ENCODE data around the gene ESR1.

ESR1 gene

DNA sequence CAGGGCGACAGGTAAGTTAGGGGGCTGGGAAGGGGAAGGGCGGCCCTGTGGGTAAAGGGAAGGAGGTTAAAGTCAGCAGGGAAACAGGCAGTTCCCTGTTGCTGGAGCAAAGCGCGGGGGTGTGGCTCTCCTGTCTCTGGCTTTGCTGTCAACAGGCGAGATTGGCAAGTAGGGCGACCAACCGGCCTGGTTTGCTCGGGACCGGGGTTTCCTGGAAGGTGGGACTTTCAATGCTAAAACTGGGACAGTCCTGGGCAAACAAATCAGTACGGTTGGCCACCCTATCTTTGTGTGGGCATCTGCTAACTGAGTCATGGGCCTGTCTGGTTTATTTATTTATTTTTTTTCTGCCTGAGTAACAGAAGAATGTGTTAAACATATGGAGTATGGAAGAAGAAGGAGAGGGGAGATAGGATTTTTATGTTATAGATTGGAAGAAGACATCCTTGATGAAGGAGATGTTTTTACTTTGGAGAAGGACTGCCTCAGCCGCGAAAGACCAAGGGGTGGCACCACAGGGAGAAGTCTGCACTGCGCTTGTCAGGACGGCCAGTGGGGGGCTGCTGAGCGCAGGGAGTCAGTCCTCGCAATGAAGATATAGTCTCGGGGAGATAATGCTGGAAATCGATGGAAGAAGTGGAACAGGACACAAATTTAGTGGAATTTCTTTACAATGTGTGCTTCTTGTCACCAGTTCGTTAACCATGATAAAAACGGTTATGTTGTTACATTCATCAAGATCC, 43.4 kb upstream of the ESR1 start:
- H3K9me3 ChIP-seq, result no peaks in the 10 kb centered on the region
- H3K4me3 ChIP-seq (ENCODE audit: low read depth in 1 of 2, low read length in 1 of 2), result no peak overlapping the region
- no peak overlapping the region for H3K27ac ChIP-seq
- TF ChIP-seq, protein P1, sequence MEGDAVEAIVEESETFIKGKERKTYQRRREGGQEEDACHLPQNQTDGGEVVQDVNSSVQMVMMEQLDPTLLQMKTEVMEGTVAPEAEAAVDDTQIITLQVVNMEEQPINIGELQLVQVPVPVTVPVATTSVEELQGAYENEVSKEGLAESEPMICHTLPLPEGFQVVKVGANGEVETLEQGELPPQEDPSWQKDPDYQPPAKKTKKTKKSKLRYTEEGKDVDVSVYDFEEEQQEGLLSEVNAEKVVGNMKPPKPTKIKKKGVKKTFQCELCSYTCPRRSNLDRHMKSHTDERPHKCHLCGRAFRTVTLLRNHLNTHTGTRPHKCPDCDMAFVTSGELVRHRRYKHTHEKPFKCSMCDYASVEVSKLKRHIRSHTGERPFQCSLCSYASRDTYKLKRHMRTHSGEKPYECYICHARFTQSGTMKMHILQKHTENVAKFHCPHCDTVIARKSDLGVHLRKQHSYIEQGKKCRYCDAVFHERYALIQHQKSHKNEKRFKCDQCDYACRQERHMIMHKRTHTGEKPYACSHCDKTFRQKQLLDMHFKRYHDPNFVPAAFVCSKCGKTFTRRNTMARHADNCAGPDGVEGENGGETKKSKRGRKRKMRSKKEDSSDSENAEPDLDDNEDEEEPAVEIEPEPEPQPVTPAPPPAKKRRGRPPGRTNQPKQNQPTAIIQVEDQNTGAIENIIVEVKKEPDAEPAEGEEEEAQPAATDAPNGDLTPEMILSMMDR (IDR thresholded peaks at IDR 0.05), result no peak
- peaks cover 7% of the 10 kb centered on the region for H3K27me3 ChIP-seq
- no peaks in the 10 kb centered on the region for H3K36me3 ChIP-seq
- H3K4me1 ChIP-seq (ENCODE audit: control insufficient read depth in 1 of 2, insufficient read depth in 1 of 2, low read depth in 1 of 2, low read length in 1 of 2), result peaks cover 0 to 5% of the 10 kb centered on the region in 2 experiments

DNA sequence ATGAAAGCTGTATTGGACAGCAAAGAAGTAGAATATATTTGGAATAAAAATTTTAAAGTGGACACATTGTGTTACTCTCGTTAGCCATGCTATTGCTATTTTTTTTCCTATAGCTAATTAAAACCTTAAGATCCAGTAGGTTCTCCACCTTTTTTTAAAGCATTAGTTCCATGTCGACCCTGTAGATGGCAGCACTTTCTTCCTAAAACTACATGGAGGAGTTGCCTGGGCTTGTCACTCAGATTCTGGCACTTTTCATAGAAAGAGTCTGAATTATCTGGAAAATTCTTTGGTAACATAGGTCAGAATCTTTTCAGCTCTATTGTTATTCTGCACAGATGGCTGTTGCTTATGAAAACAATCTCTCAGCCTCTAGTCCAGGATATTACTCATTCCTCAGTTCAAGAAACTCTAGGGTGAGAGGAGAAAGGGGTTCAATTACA, 42.0 kb upstream of the ESR1 start:
- H3K36me3 ChIP-seq, result no peaks in the 10 kb centered on the region
- TF ChIP-seq, protein P1 (IDR thresholded peaks at IDR 0.05), result peak; percentile 32
- peaks cover 7% of the 10 kb centered on the region for H3K27me3 ChIP-seq
- H3K4me1 ChIP-seq (ENCODE audit: control insufficient read depth in 1 of 2, insufficient read depth in 1 of 2, low read depth in 1 of 2, low read length in 1 of 2), result peaks cover 0 to 5% of the 10 kb centered on the region in 2 experiments
- H3K4me3 ChIP-seq (ENCODE audit: low read depth in 1 of 2, low read length in 1 of 2), result no peak overlapping the region
- H3K9me3 ChIP-seq, result no peaks in the 10 kb centered on the region
- no peak overlapping the region for H3K27ac ChIP-seq

DNA sequence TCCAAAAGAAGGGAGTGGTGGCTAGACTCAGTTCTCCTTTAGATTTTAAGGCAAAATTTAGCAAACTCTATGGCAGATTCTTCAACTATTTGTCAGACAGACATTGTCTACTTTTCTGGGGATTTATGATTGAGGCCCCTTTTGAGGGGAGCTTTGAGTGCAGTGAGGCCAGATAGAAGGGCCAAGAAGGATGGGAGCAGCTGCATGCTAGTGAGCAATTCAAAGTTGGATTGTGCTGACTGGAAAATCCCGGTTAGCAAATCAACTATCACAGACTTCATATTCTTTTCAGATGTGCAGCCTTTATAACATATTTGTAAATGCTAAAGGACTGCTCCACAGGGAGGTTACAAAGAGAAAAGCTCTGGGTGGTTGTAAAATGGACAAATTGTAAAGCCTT, 35.0 kb upstream of the ESR1 start:
- H3K4me3 ChIP-seq (ENCODE audit: low read depth in 1 of 2, low read length in 1 of 2), result no peak overlapping the region
- TF ChIP-seq, protein P1 (IDR thresholded peaks at IDR 0.05), result no peak
- H3K27me3 ChIP-seq, result no peaks in the 10 kb centered on the region
- H3K9me3 ChIP-seq, result no peaks in the 10 kb centered on the region
- no peaks in the 10 kb centered on the region for H3K36me3 ChIP-seq
- no peaks in the 10 kb centered on the region for H3K4me1 ChIP-seq (ENCODE audit: control insufficient read depth in 1 of 2, insufficient read depth in 1 of 2, low read depth in 1 of 2, low read length in 1 of 2)
- no peak overlapping the region for H3K27ac ChIP-seq

DNA sequence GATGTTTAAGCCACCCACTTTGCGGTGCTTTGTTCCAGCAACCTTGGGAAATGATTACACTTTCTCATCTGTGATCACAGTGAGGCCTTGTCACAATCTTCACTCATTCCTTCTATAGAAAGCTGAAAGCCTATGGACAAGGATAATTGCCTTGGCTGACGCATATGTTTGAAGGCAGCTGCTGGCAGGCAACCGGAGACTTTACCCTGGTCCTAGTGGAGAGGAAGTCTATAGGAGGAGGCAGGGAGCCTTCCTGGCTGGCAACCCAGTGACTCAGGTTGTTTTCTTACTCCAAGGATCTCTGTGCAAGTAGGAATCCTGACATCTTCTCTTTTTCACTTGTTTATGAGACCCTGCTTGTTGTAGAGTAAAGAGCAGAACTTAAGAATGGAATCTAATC, 34.1 kb upstream of the ESR1 start:
- H3K27ac ChIP-seq, result no peak overlapping the region
- no peaks in the 10 kb centered on the region for H3K9me3 ChIP-seq
- H3K4me3 ChIP-seq (ENCODE audit: low read depth in 1 of 2, low read length in 1 of 2), result no peak overlapping the region
- no peaks in the 10 kb centered on the region for H3K27me3 ChIP-seq
- no peaks in the 10 kb centered on the region for H3K36me3 ChIP-seq
- no peaks in the 10 kb centered on the region for H3K4me1 ChIP-seq (ENCODE audit: control insufficient read depth in 1 of 2, insufficient read depth in 1 of 2, low read depth in 1 of 2, low read length in 1 of 2)
- TF ChIP-seq, protein P1 (IDR thresholded peaks at IDR 0.05), result no peak

DNA sequence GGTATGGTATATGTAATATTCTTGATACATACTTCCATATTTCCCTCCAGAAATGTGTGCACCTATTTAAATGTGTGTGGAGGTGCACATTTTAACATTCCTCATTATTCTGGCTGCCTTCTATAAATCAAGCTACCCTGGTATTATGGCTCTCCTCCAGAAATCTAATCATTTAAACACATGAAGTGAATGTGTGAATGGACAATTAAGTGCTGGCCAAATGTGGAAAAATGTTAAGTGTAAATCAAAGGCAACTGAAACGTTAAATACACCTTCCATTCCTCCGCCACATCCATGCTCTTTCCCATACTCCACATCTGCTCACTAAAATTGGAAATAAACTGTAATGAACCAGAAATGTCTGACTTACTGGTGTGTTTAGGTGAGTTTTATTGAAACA, 24.9 kb upstream of the ESR1 start:
- Histone ChIP-seq H3K9me3 (no peaks in the 10 kb centered on the region), H3K4me1 (ENCODE audit: control insufficient read depth in 1 of 2, insufficient read depth in 1 of 2, low read depth in 1 of 2, low read length in 1 of 2) (no peaks in the 10 kb centered on the region), H3K27ac (no peak overlapping the region), H3K36me3 (no peaks in the 10 kb centered on the region), H3K27me3 (no peaks in the 10 kb centered on the region), H3K4me3 (ENCODE audit: low read depth in 1 of 2, low read length in 1 of 2) (no peak overlapping the region)
- TF ChIP-seq, protein P1 (IDR thresholded peaks at IDR 0.05), result no peak
